ENCODE data around the gene DCTN4. TPM values are rescaled to one million over a fixed set of nuclear protein-coding genes. Genes with fewer than 3 reads are reported as not detected.

Gene DCTN4
- total and polyA plus RNA-seq, 2 experiments from 2014 or later, result 15.4 to 41.8 TPM

DNA sequence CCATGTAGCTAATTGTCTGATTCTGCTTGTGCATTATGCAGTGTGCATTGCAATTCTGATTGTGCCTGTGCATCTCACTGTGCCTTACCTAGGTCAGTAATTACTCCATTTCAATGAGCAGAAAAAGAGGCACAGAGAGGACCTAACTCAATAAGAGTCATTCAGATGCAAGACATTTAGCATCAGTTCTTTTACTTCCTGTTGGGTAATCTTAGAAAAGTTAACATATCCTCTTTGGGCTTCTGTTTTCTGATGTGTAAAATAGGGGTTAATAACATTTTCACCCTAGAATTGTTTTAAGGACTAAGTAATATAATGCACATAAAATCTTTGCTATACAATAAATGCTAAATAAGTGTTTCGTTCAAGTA, 7.0 kb upstream of the DCTN4 start:
- Histone ChIP-seq H3K4me1 (ENCODE audit: insufficient read depth) (no peaks in the 10 kb centered on the region), H3K4me3 (no peak overlapping the region), H3K36me3 (ENCODE audit: insufficient read depth) (no peaks in the 10 kb centered on the region), H3K79me2 (replicated peaks; ENCODE audit: insufficient read depth) (no peaks in the 10 kb centered on the region), H3F3A (replicated peaks; ENCODE audit: low read depth) (no peaks in the 10 kb centered on the region), H4K20me1 (replicated peaks; ENCODE audit: insufficient read depth) (no peaks in the 10 kb centered on the region), H3K4me2 (no peak overlapping the region), H3K9me2 (ENCODE audit: insufficient read depth) (no peaks in the 10 kb centered on the region), H3K27ac (ENCODE audit: low read depth) (no peak overlapping the region), H3K27me3 (ENCODE audit: insufficient read depth) (peaks cover 14% of the 10 kb centered on the region; the same call in 1 of the 2 replicates), H2AFZ (no peak overlapping the region)
- H3K27ac Mint-ChIP-seq, result no peak overlapping the region
- H3K36me3 Mint-ChIP-seq (ENCODE audit: low read depth), result no peaks in the 10 kb centered on the region
- H3K27me3 Mint-ChIP-seq (ENCODE audit: insufficient read depth, low read depth, poor library complexity), result peaks cover 3% of the 10 kb centered on the region
- TF ChIP-seq, protein P1, sequence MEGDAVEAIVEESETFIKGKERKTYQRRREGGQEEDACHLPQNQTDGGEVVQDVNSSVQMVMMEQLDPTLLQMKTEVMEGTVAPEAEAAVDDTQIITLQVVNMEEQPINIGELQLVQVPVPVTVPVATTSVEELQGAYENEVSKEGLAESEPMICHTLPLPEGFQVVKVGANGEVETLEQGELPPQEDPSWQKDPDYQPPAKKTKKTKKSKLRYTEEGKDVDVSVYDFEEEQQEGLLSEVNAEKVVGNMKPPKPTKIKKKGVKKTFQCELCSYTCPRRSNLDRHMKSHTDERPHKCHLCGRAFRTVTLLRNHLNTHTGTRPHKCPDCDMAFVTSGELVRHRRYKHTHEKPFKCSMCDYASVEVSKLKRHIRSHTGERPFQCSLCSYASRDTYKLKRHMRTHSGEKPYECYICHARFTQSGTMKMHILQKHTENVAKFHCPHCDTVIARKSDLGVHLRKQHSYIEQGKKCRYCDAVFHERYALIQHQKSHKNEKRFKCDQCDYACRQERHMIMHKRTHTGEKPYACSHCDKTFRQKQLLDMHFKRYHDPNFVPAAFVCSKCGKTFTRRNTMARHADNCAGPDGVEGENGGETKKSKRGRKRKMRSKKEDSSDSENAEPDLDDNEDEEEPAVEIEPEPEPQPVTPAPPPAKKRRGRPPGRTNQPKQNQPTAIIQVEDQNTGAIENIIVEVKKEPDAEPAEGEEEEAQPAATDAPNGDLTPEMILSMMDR (conservative IDR thresholded peaks at IDR 0.05; ENCODE audit: low read depth in 2 of 2), result no peak
- TF ChIP-seq EZH2 (IDR thresholded peaks at IDR 0.05; ENCODE audit: low read depth, unreplicated experiment) (no peak), ZNF331 (CRISPR knock-in tag; IDR thresholded peaks at IDR 0.05; ENCODE audit: low read depth) (no peak), ZNF114 (CRISPR knock-in tag; IDR thresholded peaks at IDR 0.05) (no peak), ETS1 (IDR thresholded peaks at IDR 0.05) (no peak), STAT1 (IDR thresholded peaks at IDR 0.05; ENCODE audit: unreplicated experiment) (no peak), REST (IDR thresholded peaks at IDR 0.05; ENCODE audit: unreplicated experiment) (no peak), JUNB (IDR thresholded peaks at IDR 0.05; ENCODE audit: unreplicated experiment) (no peak)
- H3K4me3 Mint-ChIP-seq, result no peak overlapping the region
- DNase-seq (ENCODE audit: low spot score) (no peak), ATAC-seq (no peak)
- H3K9me3 Mint-ChIP-seq, result no peaks in the 10 kb centered on the region
- H3K4me1 Mint-ChIP-seq, result no peaks in the 10 kb centered on the region; the same call in 2 of the 3 replicates
